ENCODE data around the gene BCAN.

- TF ChIP-seq CTCF (IDR thresholded peaks at IDR 0.05) (no peak), POLR2A (IDR thresholded peaks at IDR 0.05) (no peak)
These were observed 19.2 kb upstream of the BCAN start for GRCh38 chr1:156622581-156623297.

Measured in lower leg skin (tissue), 3 donors.